Keratinocyte (primary cell): ENCODE results near the gene RBFOX1. TPM values are rescaled to one million over a fixed set of nuclear protein-coding genes. Genes with fewer than 3 reads are reported as not detected.
"Not testable (repeated sequence)": the region's sequence is repeated elsewhere in the genome, so short reads cannot be mapped to it uniquely, and the experiment has no call there.

ENCODE experiments used
- DNase-seq: peaks from one replicate; pipeline ENCODE4 v3.0.0-alpha.2; 2011; ENCODE audit warnings: low read depth, missing footprints, low spot score
- FAIRE-seq: peaks from 2 replicates; lab custom pipeline; 2011; peaks lifted over from hg19 to GRCh38; lab: Jason Lieb, UNC
- H2AFZ ChIP-seq: 2 replicates; pipeline ENCODE4 v1.6.0; 2012; ENCODE audit warnings: low read length, control low read depth, inconsistent platforms; ENCODE audit not compliant: control insufficient read depth
- H3K27ac ChIP-seq: 2 replicates; pipeline ENCODE4 v1.5.1; 2011; ENCODE audit warnings: low read length; ENCODE audit not compliant: control insufficient read depth, insufficient read depth
- H3K27me3 ChIP-seq: 3 replicates; pipeline ENCODE4 v1.6.0; 2011; ENCODE audit warnings: low read length; ENCODE audit not compliant: control insufficient read depth, insufficient read depth; ENCODE audit errors: extremely low read depth
- H3K36me3 ChIP-seq, 2 experiments: 2 replicates in 1 of 2; 3 replicates in 1 of 2; pipeline ENCODE4 v1.5.1; 2011; ENCODE audit warnings: low read length in 2 of 2, mild to moderate bottlenecking in 1 of 2; ENCODE audit not compliant: control insufficient read depth in 2 of 2, insufficient read depth in 2 of 2; ENCODE audit errors: extremely low read depth in 1 of 2
- H3K4me1 ChIP-seq: 3 replicates; pipeline ENCODE4 v1.5.1; 2011; ENCODE audit warnings: low read length; ENCODE audit not compliant: control insufficient read depth, insufficient read depth; ENCODE audit errors: extremely low read depth
- H3K4me2 ChIP-seq: 3 replicates; pipeline ENCODE4 v1.6.0; 2011; ENCODE audit warnings: low read depth, low read length; ENCODE audit not compliant: control insufficient read depth, insufficient read depth; ENCODE audit errors: extremely low read depth
- H3K4me3 ChIP-seq, 3 experiments: fragments of 200-600 bp in 1 of 3; sonication (generic) in 1 of 3; 2 replicates in 2 of 3; 3 replicates in 1 of 3; pipeline ENCODE4 v1.5.1; 2011 to 2016; ENCODE audit warnings: low read length in 3 of 3, mild to moderate bottlenecking in 3 of 3, control low read depth in 2 of 3, inconsistent platforms in 1 of 3, low read depth in 1 of 3, mixed read lengths in 1 of 3, mixed run types in 1 of 3, moderate library complexity in 1 of 3; ENCODE audit not compliant: control insufficient read depth in 2 of 3, insufficient read depth in 2 of 3; ENCODE audit errors: extremely low read depth in 1 of 3
- H3K79me2 ChIP-seq: 2 replicates; pipeline ENCODE4 v1.6.0; 2012; ENCODE audit warnings: low read length; ENCODE audit not compliant: control insufficient read depth, insufficient read depth
- H3K9ac ChIP-seq: 3 replicates; pipeline ENCODE4 v1.6.0; 2011; ENCODE audit warnings: low read length; ENCODE audit not compliant: control insufficient read depth, insufficient read depth; ENCODE audit errors: extremely low read depth
- H3K9me1 ChIP-seq: 3 replicates; pipeline ENCODE4 v1.6.0; 2011; ENCODE audit warnings: low read length; ENCODE audit not compliant: control insufficient read depth, insufficient read depth; ENCODE audit errors: extremely low read depth
- H3K9me3 ChIP-seq: 2 replicates; pipeline ENCODE4 v1.5.1; 2012; ENCODE audit warnings: low read depth, low read length; ENCODE audit not compliant: control insufficient read depth
- H4K20me1 ChIP-seq: 3 replicates; pipeline ENCODE4 v1.6.0; 2011; ENCODE audit warnings: low read length; ENCODE audit not compliant: control insufficient read depth, insufficient read depth; ENCODE audit errors: extremely low read depth
- EZH2 ChIP-seq: IDR thresholded peaks from one replicate; pipeline ENCODE4 v1.6.1; 2012; ENCODE audit warnings: inconsistent platforms, mild to moderate bottlenecking, low read length, moderate library complexity
- dilution Hi-C: fragments of 300-500 bp; cut with MboI; formaldehyde crosslinking; loops from one replicate; pipeline ENCODE4 v1.7.0; 2020; ENCODE audit warnings: low sequenced_read_pairs; ENCODE audit not compliant: extremely low pct_ligation_motif_present
- polyA plus RNA-seq, 5 experiments: library from polyadenylated mRNA; depleted of rRNA in 3 of 5; stranded (reverse) in 3 of 5; stranded (forward) in 1 of 5; unstranded in 1 of 5; fragments of >200 nt; gene quantifications; 1 replicate in 1 of 5; 2 replicates in 3 of 5; 3 replicates in 1 of 5; pipeline versions ENCODE4 v1.2.1 to v1.2.3, GENCODE V29; 2011 to 2012; ENCODE audit warnings: missing spikeins in 2 of 5, low read depth in 1 of 5, low replicate concordance in 1 of 5
- TF ChIP-seq, protein P1 (sequence below), 3 experiments: IDR thresholded peaks in 1 of 3; conservative IDR thresholded peaks in 1 of 3; optimal IDR thresholded peaks in 1 of 3; 2 replicates in 2 of 3; 3 replicates in 1 of 3; pipeline versions ENCODE3 to v1.5.1; 2011; ENCODE audit warnings: low read length in 3 of 3, mild to moderate bottlenecking in 3 of 3, moderate library complexity in 2 of 3, control low read depth in 1 of 3, inconsistent platforms in 1 of 3; ENCODE audit not compliant: insufficient read depth in 2 of 3; ENCODE audit errors: extremely low read depth in 1 of 3

RBFOX1 gene
- polyA plus RNA-seq, 1 donor (not counting 4 experiments of a cell fraction or from before 2014, with no cell fraction given), result not detected

GRCh38 chr16:7501868-7502267, 169.2 kb downstream of the RBFOX1 start:
- dilution Hi-C loops, result no loop called here
- Histone ChIP-seq H3K4me2 (no peak overlapping the region), H3K9me3 (no peaks in the 10 kb centered on the region), H3K27ac (no peak overlapping the region), H3K9me1 (no peaks in the 10 kb centered on the region), H3K4me3 (no peak overlapping the region), H2AFZ (no peak overlapping the region), H4K20me1 (no peaks in the 10 kb centered on the region), H3K27me3 (no peaks in the 10 kb centered on the region), H3K36me3 (no peaks in the 10 kb centered on the region), H3K9ac (no peak overlapping the region), H3K4me1 (no peaks in the 10 kb centered on the region), H3K79me2 (no peaks in the 10 kb centered on the region)
- DNase-seq, result no peak
- no peak for TF ChIP-seq EZH2
- TF ChIP-seq, protein P1, sequence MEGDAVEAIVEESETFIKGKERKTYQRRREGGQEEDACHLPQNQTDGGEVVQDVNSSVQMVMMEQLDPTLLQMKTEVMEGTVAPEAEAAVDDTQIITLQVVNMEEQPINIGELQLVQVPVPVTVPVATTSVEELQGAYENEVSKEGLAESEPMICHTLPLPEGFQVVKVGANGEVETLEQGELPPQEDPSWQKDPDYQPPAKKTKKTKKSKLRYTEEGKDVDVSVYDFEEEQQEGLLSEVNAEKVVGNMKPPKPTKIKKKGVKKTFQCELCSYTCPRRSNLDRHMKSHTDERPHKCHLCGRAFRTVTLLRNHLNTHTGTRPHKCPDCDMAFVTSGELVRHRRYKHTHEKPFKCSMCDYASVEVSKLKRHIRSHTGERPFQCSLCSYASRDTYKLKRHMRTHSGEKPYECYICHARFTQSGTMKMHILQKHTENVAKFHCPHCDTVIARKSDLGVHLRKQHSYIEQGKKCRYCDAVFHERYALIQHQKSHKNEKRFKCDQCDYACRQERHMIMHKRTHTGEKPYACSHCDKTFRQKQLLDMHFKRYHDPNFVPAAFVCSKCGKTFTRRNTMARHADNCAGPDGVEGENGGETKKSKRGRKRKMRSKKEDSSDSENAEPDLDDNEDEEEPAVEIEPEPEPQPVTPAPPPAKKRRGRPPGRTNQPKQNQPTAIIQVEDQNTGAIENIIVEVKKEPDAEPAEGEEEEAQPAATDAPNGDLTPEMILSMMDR (optimal IDR thresholded peaks at IDR 0.05 in 1 of 3, IDR thresholded peaks at IDR 0.05 in 1 of 3, conservative IDR thresholded peaks at IDR 0.05 in 1 of 3; ENCODE audit: extremely low read depth in 1 of 3, insufficient read depth in 2 of 3, low read length in 3 of 3), result no peak
- FAIRE-seq, result no peak

GRCh38 chr16:7502591-7503157, 170.0 kb downstream of the RBFOX1 start:
- FAIRE-seq, dilution Hi-C loops, H3K9me3 ChIP-seq: not testable (repeated sequence)

DNA sequence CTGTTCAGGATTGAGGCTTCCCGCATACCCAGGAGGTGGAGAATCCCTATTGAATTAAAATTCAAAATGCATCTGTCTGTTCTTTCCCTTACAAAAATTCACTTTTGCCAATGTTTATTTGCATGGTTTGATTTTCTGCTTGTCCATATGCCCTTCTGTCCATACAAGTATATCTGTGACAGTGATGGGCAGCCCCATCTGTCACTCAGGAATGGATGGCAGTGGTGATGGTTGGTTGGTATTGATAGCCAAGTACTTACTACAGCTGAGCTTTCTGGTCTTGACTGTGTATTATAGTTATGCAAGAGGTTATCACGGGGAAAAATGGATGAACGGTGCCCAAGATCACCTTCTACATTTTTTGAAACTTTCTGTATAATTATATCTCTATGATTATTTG, 171.0 kb downstream of the RBFOX1 start:
- no peak for TF ChIP-seq EZH2
- TF ChIP-seq, protein P1 (optimal IDR thresholded peaks at IDR 0.05 in 1 of 3, IDR thresholded peaks at IDR 0.05 in 1 of 3, conservative IDR thresholded peaks at IDR 0.05 in 1 of 3; ENCODE audit: extremely low read depth in 1 of 3, insufficient read depth in 2 of 3, low read length in 3 of 3), result no peak
- no peaks in the 10 kb centered on the region for H3K9me3 ChIP-seq
- no peaks in the 10 kb centered on the region for H3K79me2 ChIP-seq
- no peaks in the 10 kb centered on the region for H3K27me3 ChIP-seq
- dilution Hi-C loops, result no loop called here
- no peak for FAIRE-seq
- no peak overlapping the region for H3K4me2 ChIP-seq
- no peak overlapping the region for H3K9ac ChIP-seq
- no peak overlapping the region for H2AFZ ChIP-seq
- no peaks in the 10 kb centered on the region for H4K20me1 ChIP-seq
- no peaks in the 10 kb centered on the region for H3K4me1 ChIP-seq
- H3K27ac ChIP-seq, result no peak overlapping the region
- H3K9me1 ChIP-seq, result no peaks in the 10 kb centered on the region
- DNase-seq, result no peak
- H3K4me3 ChIP-seq, result no peak overlapping the region
- no peaks in the 10 kb centered on the region for H3K36me3 ChIP-seq

More at GRCh38 chr16:7502591-7503157, 170.0 kb downstream of the RBFOX1 start:
- H3K4me2 ChIP-seq, H3K9ac ChIP-seq, H3K9me1 ChIP-seq, H3K27ac ChIP-seq, H4K20me1 ChIP-seq, H3K36me3 ChIP-seq, DNase-seq, H2AFZ ChIP-seq, H3K4me1 ChIP-seq, H3K4me3 ChIP-seq, H3K79me2 ChIP-seq, H3K27me3 ChIP-seq: not testable (repeated sequence)
